Measurements from ENCODE around the gene CDK5RAP2. TPM values are rescaled to one million over a fixed set of nuclear protein-coding genes. Genes with fewer than 3 reads are reported as not detected.

The CDK5RAP2 gene
- total RNA-seq: 10 to 100 TPM; 78.5 to 83.7 TPM

GRCh38 chr9:120580051-120580896, at the start of gene CDK5RAP2:
Gene CDK5RAP2, minus strand, starts transcription at chr9:120580167. Its CDS starts 189 bp downstream, at chr9:120579978.

Other genes starting within 250 kb of the CDK5RAP2 start
- gene MEGF9, start 134.3 kb upstream of the CDK5RAP2 start, total RNA-seq: 10 to 100 TPM; 11.0 to 12.0 TPM
- 10 to 100 TPM; 80.6 to 84.7 TPM for gene FBXW2, start 213.2 kb upstream of the CDK5RAP2 start, total RNA-seq